SK-N-SH (cell line): ENCODE measurements around the gene ASB9. TPM values are rescaled to one million over a fixed set of nuclear protein-coding genes. Genes with fewer than 3 reads are reported as not detected.
"Not testable (repeated sequence)": the region's sequence is repeated elsewhere in the genome, so short reads cannot be mapped to it uniquely, and the experiment has no call there.

ENCODE experiments used
- CTCF ChIA-PET: fragments of 300-600, 350-600 bp; formaldehyde crosslinking; extraction: SDS; loops from one replicate; lab custom pipeline; 2021; lab: Yijun Ruan, JAX
- POLR2A ChIA-PET: fragments of 350-600 bp; sonication (Branson Sonifier 250); formaldehyde crosslinking; extraction: SDS; loops from one replicate; lab custom pipeline; 2020; ENCODE audit warnings: antibody characterized with exemption, inconsistent platforms; lab: Yijun Ruan, JAX
- DNase-seq: peaks from one replicate; pipeline ENCODE4 v3.0.0; 2012
- H2AFZ ChIP-seq: fragments of 200-600 bp; sonication (generic); 2 replicates; pipeline ENCODE4 v1.8.1; 2016; ENCODE audit warnings: antibody characterized with exemption, mild to moderate bottlenecking, low read depth
- H3F3A ChIP-seq: fragments of 200-600 bp; sonication (generic); replicated peaks from 2 replicates; pipeline ENCODE3; 2016; ENCODE audit warnings: antibody characterized with exemption, mild to moderate bottlenecking; ENCODE audit not compliant: insufficient read depth
- H3K27ac ChIP-seq, 2 experiments: fragments of 200-500 bp in 1 of 2; fragments of 200-600 bp in 1 of 2; sonication (Bioruptor generic) in 1 of 2; sonication (generic), shearing (Covaris generic) in 1 of 2; 2 replicates each; pipeline versions ENCODE4 v1.5.1 to v1.6.1; 2014 to 2016; ENCODE audit warnings: low read depth in 2 of 2, inconsistent platforms in 1 of 2, low read length in 1 of 2, mild to moderate bottlenecking in 1 of 2, mixed read lengths in 1 of 2
- H3K27me3 ChIP-seq: fragments of 200-600 bp; sonication (generic), shearing (Covaris generic); 2 replicates; pipeline ENCODE4 v1.6.1; 2016; ENCODE audit warnings: mixed run types; ENCODE audit not compliant: insufficient read depth
- H3K36me3 ChIP-seq, 2 experiments: fragments of 200-500 bp in 1 of 2; fragments of 200-600 bp in 1 of 2; sonication (Bioruptor generic) in 1 of 2; sonication (generic) in 1 of 2; replicated peaks in 1 of 2; 2 replicates each; pipeline versions ENCODE3 to v1.5.1; 2014 to 2016; ENCODE audit warnings: low read length in 1 of 2, mild to moderate bottlenecking in 1 of 2; ENCODE audit not compliant: insufficient read depth in 2 of 2, control insufficient read depth in 1 of 2
- H3K4me1 ChIP-seq, 2 experiments: fragments of 200-500 bp in 1 of 2; fragments of 200-600 bp in 1 of 2; sonication (Bioruptor generic) in 1 of 2; sonication (generic), shearing (Covaris generic) in 1 of 2; 2 replicates each; pipeline versions ENCODE4 v1.5.1 to v1.6.1; 2014 to 2016; ENCODE audit warnings: low read depth in 1 of 2, low read length in 1 of 2, mixed run types in 1 of 2; ENCODE audit not compliant: insufficient read depth in 2 of 2, control insufficient read depth in 1 of 2
- H3K4me2 ChIP-seq: fragments of 200-600 bp; sonication (generic), shearing (Covaris generic); 2 replicates; pipeline ENCODE4 v1.6.1; 2017; ENCODE audit warnings: mixed run types
- H3K4me3 ChIP-seq, 2 experiments: fragments of 200-500 bp in 1 of 2; fragments of 200-600 bp in 1 of 2; sonication (Bioruptor generic) in 1 of 2; sonication (generic), shearing (Covaris generic) in 1 of 2; 2 replicates each; pipeline versions ENCODE4 v1.5.1 to v1.8.1; 2014 to 2016; ENCODE audit warnings: low read depth in 2 of 2, inconsistent platforms in 1 of 2, low read length in 1 of 2, mild to moderate bottlenecking in 1 of 2, mixed read lengths in 1 of 2, moderate library complexity in 1 of 2
- H3K79me2 ChIP-seq: fragments of 200-600 bp; sonication (generic); 2 replicates; pipeline ENCODE4 v1.8.1; 2017; ENCODE audit warnings: mild to moderate bottlenecking; ENCODE audit not compliant: insufficient read depth
- H3K9ac ChIP-seq: fragments of 200-600 bp; sonication (generic); 2 replicates; pipeline ENCODE4 v1.6.1; 2017; ENCODE audit warnings: mixed run types
- H3K9me2 ChIP-seq: fragments of 200-600 bp; sonication (generic); 2 replicates; pipeline ENCODE4 v1.6.1; 2017; ENCODE audit warnings: mixed run types
- H3K9me3 ChIP-seq: fragments of 200-600 bp; sonication (generic); 2 replicates; pipeline ENCODE4 v1.6.1; 2017; ENCODE audit warnings: mixed run types, mild to moderate bottlenecking, moderate library complexity
- H4K20me1 ChIP-seq: fragments of 200-600 bp; sonication (generic); 2 replicates; pipeline ENCODE4 v1.6.1; 2017; ENCODE audit warnings: mild to moderate bottlenecking, mixed run types; ENCODE audit not compliant: insufficient read depth
- EP300 ChIP-seq, 2 experiments: IDR thresholded peaks; 2 replicates each; pipeline versions ENCODE4 v1.4.0 to v1.6.1; 2012; ENCODE audit warnings: borderline replicate concordance in 1 of 2, low read depth in 1 of 2, low read length in 1 of 2
- IRF3 ChIP-seq: fragments of 150-350 bp; IDR thresholded peaks from 2 replicates; pipeline ENCODE4 v1.6.1; 2016; ENCODE audit warnings: mild to moderate bottlenecking, low read depth, low read length
- JUND ChIP-seq: IDR thresholded peaks from 2 replicates; pipeline ENCODE4 v1.4.0; 2012
- POLR2AphosphoS5 ChIP-seq: IDR thresholded peaks from 2 replicates; pipeline ENCODE4 v1.6.1; 2012; ENCODE audit warnings: low read depth, low read length
- REST ChIP-seq: IDR thresholded peaks from 2 replicates; pipeline ENCODE4 v1.6.1; 2012; ENCODE audit warnings: mild to moderate bottlenecking, low read depth, low read length, moderate library complexity
- RFX5 ChIP-seq: IDR thresholded peaks from 2 replicates; pipeline ENCODE4 v1.6.1; 2012; ENCODE audit warnings: mild to moderate bottlenecking, improper control_type of control experiment, low read length
- SMC3 ChIP-seq: IDR thresholded peaks from 2 replicates; pipeline ENCODE4 v1.6.1; 2012; ENCODE audit warnings: low read depth, low read length, improper control_type of control experiment
- TAF1 ChIP-seq: IDR thresholded peaks from 2 replicates; pipeline ENCODE4 v1.6.1; 2012; ENCODE audit warnings: low read depth, mild to moderate bottlenecking, low read length, moderate library complexity, borderline replicate concordance
- TCF12 ChIP-seq: IDR thresholded peaks from 2 replicates; pipeline ENCODE4 v1.4.0; 2012
- TEAD4 ChIP-seq: IDR thresholded peaks from 2 replicates; pipeline ENCODE4 v1.4.0; 2012; ENCODE audit warnings: mild to moderate bottlenecking, borderline replicate concordance; ENCODE audit not compliant: insufficient read depth
- USF1 ChIP-seq: IDR thresholded peaks from 2 replicates; pipeline ENCODE4 v1.4.0; 2012; ENCODE audit warnings: low read depth, borderline replicate concordance
- ZBTB33 ChIP-seq: IDR thresholded peaks from 2 replicates; pipeline ENCODE4 v1.4.0; 2012; ENCODE audit warnings: low read depth, borderline replicate concordance
- WGBS: methylation state at CpG from one replicate; pipeline ENCODE4 v1.1.6; 2017; ENCODE audit warnings: low lambda C conversion rate; 5-methylcytosine and 5-hydroxymethylcytosine counted together
- polyA plus RNA-seq, 3 experiments: library from polyadenylated mRNA; depleted of rRNA; stranded (reverse); fragments of >200 nt; gene quantifications; 2 replicates each; pipeline ENCODE4 v1.2.3, GENCODE V29; 2012
- TF ChIP-seq, protein P1 (sequence below): IDR thresholded peaks from 2 replicates; pipeline ENCODE4 v1.4.0; 2012; ENCODE audit warnings: low read depth

ASB9 gene
- polyA plus RNA-seq, 1 of the 3 experiments (the other 2 are of a cell fraction), result 2.5 TPM

- 6% methylated on average over 2 of the region's 2 CpGs for WGBS
- Histone ChIP-seq H3K79me2 (no peaks in the 10 kb centered on the region), H3K27me3 (no peaks in the 10 kb centered on the region; the same call in 1 of the 2 replicates), H3K4me1 (no peaks in the 10 kb centered on the region), H4K20me1 (no peaks in the 10 kb centered on the region), H3K9me2 (no peaks in the 10 kb centered on the region), H3K9me3 (no peaks in the 10 kb centered on the region), H3K36me3 (no peaks in the 10 kb centered on the region), H3K4me2 (no peak overlapping the region), H3K4me3 (no peak overlapping the region), H2AFZ (no peak overlapping the region), H3F3A (no peaks in the 10 kb centered on the region), H3K9ac (no peak overlapping the region), H3K27ac (no peak overlapping the region)
- ChIA-PET POLR2A (no interaction called here), CTCF (interaction anchor here (1.2 kb wide), 1 partner anchor 672 kb away, joined by 3 read pairs; the partner anchor contains the start of gene GLRA2)
- DNase-seq, result no peak
- TF ChIP-seq TAF1, result no peak
- TF ChIP-seq, all 33 proteins: peak for 0
These were observed 69.0 kb downstream of the ASB9 start for GRCh38 chrX:15200871-15201270.

GRCh38 chrX:15198608-15199202 is 71.2 kb downstream of the ASB9 start:
- H3K27ac ChIP-seq, POLR2A ChIA-PET, H3K79me2 ChIP-seq, H3K27me3 ChIP-seq, H3K4me3 ChIP-seq, H3F3A ChIP-seq, H2AFZ ChIP-seq, H3K36me3 ChIP-seq, H4K20me1 ChIP-seq, H3K9me3 ChIP-seq, DNase-seq, H3K4me2 ChIP-seq, H3K9ac ChIP-seq, H3K9me2 ChIP-seq, H3K4me1 ChIP-seq: not testable (repeated sequence)
- WGBS, result 4% methylated on average over 2 of the region's 2 CpGs
- CTCF ChIA-PET, result interaction anchor here (0.8 kb wide), 1 partner anchor 21 kb away, joined by 3 read pairs; no protein-coding TSS in a partner anchor

- no peaks in the 10 kb centered on the region for H3K9me3 ChIP-seq
- no peaks in the 10 kb centered on the region for H4K20me1 ChIP-seq
- H3K4me2 ChIP-seq, result no peak overlapping the region
- WGBS, result 9% methylated on average over 3 of the region's 3 CpGs
- H3K27ac ChIP-seq, result no peak overlapping the region
- ChIA-PET CTCF (no interaction called here), POLR2A (no interaction called here)
- H3K9me2 ChIP-seq, result no peaks in the 10 kb centered on the region
- TF ChIP-seq ZBTB33 (no peak), TCF12 (no peak), POLR2AphosphoS5 (no peak), RFX5 (no peak), REST (no peak), USF1 (no peak), TEAD4 (no peak), SMC3 (no peak), IRF3 (no peak), JUND (no peak), TAF1 (no peak), EP300 (IDR thresholded peaks at IDR 0.05; ENCODE audit: borderline replicate concordance in 1 of 2, low read depth in 1 of 2, low read length in 1 of 2) (no peak)
- TF ChIP-seq, protein P1, sequence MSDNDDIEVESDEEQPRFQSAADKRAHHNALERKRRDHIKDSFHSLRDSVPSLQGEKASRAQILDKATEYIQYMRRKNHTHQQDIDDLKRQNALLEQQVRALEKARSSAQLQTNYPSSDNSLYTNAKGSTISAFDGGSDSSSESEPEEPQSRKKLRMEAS, result no peak
- H2AFZ ChIP-seq, result no peak overlapping the region
- no peak for DNase-seq
- H3K36me3 ChIP-seq, result no peaks in the 10 kb centered on the region
- H3K4me3 ChIP-seq, result no peak overlapping the region
- no peaks in the 10 kb centered on the region; the same call in 1 of the 2 replicates for H3K27me3 ChIP-seq
- no peaks in the 10 kb centered on the region for H3K4me1 ChIP-seq
- H3K9ac ChIP-seq, result no peak overlapping the region
- no peaks in the 10 kb centered on the region for H3K79me2 ChIP-seq
- no peaks in the 10 kb centered on the region for H3F3A ChIP-seq
These were observed 75.7 kb downstream of the ASB9 start for GRCh38 chrX:15194146-15194545.
